H1 (cell line): ENCODE measurements around the gene CTIF. TPM values are rescaled to one million over a fixed set of nuclear protein-coding genes. Genes with fewer than 3 reads are reported as not detected.

Experiments used
- CTCF ChIA-PET: fragments of 300-600 bp; sonication (Branson Sonifier 250); formaldehyde crosslinking; loops from one replicate; lab custom pipeline; 2021; ENCODE audit not compliant: partially characterized antibody; lab: Charles Lee
- POLR2A ChIA-PET: fragments of 300-600 bp; sonication (Branson Sonifier 250); formaldehyde crosslinking; loops from one replicate; lab custom pipeline; 2021; ENCODE audit warnings: inconsistent platforms; ENCODE audit not compliant: partially characterized antibody; lab: Charles Lee
- DNase-seq, 2 experiments: peaks; one replicate each; pipeline versions ENCODE4 v3.0.0 to v3.0.0-alpha.2; 2010 to 2022; ENCODE audit warnings: low spot score in 2 of 2, low read depth in 1 of 2, mixed read lengths in 1 of 2
- FAIRE-seq: peaks from 2 replicates; lab custom pipeline; 2011; peaks lifted over from hg19 to GRCh38; lab: Jason Lieb, UNC
- H2AFZ ChIP-seq: 2 replicates; pipeline ENCODE4 v1.8.1; 2012; ENCODE audit warnings: low read length, inconsistent platforms
- H2AK5ac ChIP-seq: 2 replicates; pipeline ENCODE4 v1.6.1; 2013; ENCODE audit warnings: low read depth, low read length
- H2BK120ac ChIP-seq: replicated peaks from 2 replicates; pipeline ENCODE3; 2013; ENCODE audit warnings: low read depth, low read length, inconsistent platforms
- H2BK12ac ChIP-seq: 2 replicates; pipeline ENCODE4 v1.6.1; 2013; ENCODE audit warnings: low read depth, low read length
- H2BK15ac ChIP-seq: 2 replicates; pipeline ENCODE4 v1.6.1; 2013; ENCODE audit warnings: low read length
- H2BK20ac ChIP-seq: 2 replicates; pipeline ENCODE4 v1.6.1; 2013; ENCODE audit warnings: low read length
- H2BK5ac ChIP-seq: 2 replicates; pipeline ENCODE4 v1.6.1; 2013; ENCODE audit warnings: low read depth, low read length
- H3K14ac ChIP-seq: 2 replicates; pipeline ENCODE4 v1.6.1; 2013; ENCODE audit warnings: inconsistent platforms; ENCODE audit not compliant: insufficient read length
- H3K18ac ChIP-seq: 2 replicates; pipeline ENCODE4 v1.6.1; 2013; ENCODE audit warnings: low read length; ENCODE audit errors: extremely low read depth
- H3K23ac ChIP-seq: 2 replicates; pipeline ENCODE4 v1.6.1; 2013; ENCODE audit warnings: inconsistent platforms; ENCODE audit not compliant: insufficient read length
- H3K23me2 ChIP-seq: 2 replicates; pipeline ENCODE4 v1.6.1; 2013; ENCODE audit warnings: low read depth, low read length
- H3K27ac ChIP-seq: 2 replicates; pipeline ENCODE4 v1.6.1; 2011; ENCODE audit warnings: low read depth, low read length, inconsistent platforms
- H3K27me3 ChIP-seq, 4 experiments: replicated peaks in 1 of 4; 1 replicate in 1 of 4; 2 replicates in 3 of 4; pipeline versions ENCODE4 v1.6.1 to v1.8.1; 2011 to 2013; ENCODE audit warnings: low read length in 3 of 4, mild to moderate bottlenecking in 3 of 4, inconsistent platforms in 2 of 4, mixed read lengths in 2 of 4, moderate library complexity in 1 of 4; ENCODE audit not compliant: control insufficient read depth in 3 of 4, insufficient read depth in 3 of 4; ENCODE audit errors: extremely low read depth in 1 of 4
- H3K36me3 ChIP-seq, 4 experiments: 2 replicates each; pipeline versions ENCODE4 v1.6.1 to v1.8.1; 2011 to 2013; ENCODE audit warnings: mild to moderate bottlenecking in 4 of 4, low read length in 3 of 4, moderate library complexity in 2 of 4, control low read depth in 1 of 4, inconsistent platforms in 1 of 4; ENCODE audit not compliant: insufficient read depth in 4 of 4, control insufficient read depth in 2 of 4
- H3K4ac ChIP-seq: replicated peaks from 2 replicates; pipeline ENCODE3; 2013; ENCODE audit warnings: low read length, low read depth, mixed read lengths, inconsistent platforms; ENCODE audit not compliant: insufficient read length
- H3K4me1 ChIP-seq, 4 experiments: replicated peaks in 1 of 4; 1 replicate in 1 of 4; 2 replicates in 3 of 4; pipeline versions ENCODE4 v1.6.1 to v1.8.1; 2011 to 2013; ENCODE audit warnings: low read length in 3 of 4, inconsistent platforms in 2 of 4, mixed read lengths in 1 of 4; ENCODE audit not compliant: insufficient read depth in 4 of 4, control insufficient read depth in 3 of 4
- H3K4me2 ChIP-seq, 2 experiments: 2 replicates each; pipeline versions ENCODE4 v1.6.1 to v1.8.1; 2011 to 2013; ENCODE audit warnings: low read depth in 2 of 2, low read length in 2 of 2, control low read depth in 1 of 2, inconsistent platforms in 1 of 2, mild to moderate bottlenecking in 1 of 2; ENCODE audit not compliant: insufficient read depth in 1 of 2
- H3K4me3 ChIP-seq, 4 experiments: fragments of 200-600, 300-600 bp in 1 of 4; sonication (generic), shearing (Covaris generic), sonication (Bioruptor Twin) in 1 of 4; 2 replicates each; pipeline versions ENCODE4 v1.5.1 to v1.8.1; 2011 to 2016; ENCODE audit warnings: low read length in 4 of 4, low read depth in 3 of 4, control low read depth in 2 of 4, inconsistent platforms in 2 of 4, mild to moderate bottlenecking in 2 of 4, mixed read lengths in 1 of 4, moderate library complexity in 1 of 4; ENCODE audit not compliant: insufficient read depth in 2 of 4; ENCODE audit errors: extremely low read depth in 1 of 4
- H3K56ac ChIP-seq: replicated peaks from 2 replicates; pipeline ENCODE3; 2013; ENCODE audit warnings: low read depth, mild to moderate bottlenecking, mixed read lengths, low read length, inconsistent platforms; ENCODE audit not compliant: insufficient read length
- H3K79me1 ChIP-seq: 2 replicates; pipeline ENCODE4 v1.6.1; 2013; ENCODE audit warnings: low read depth, low read length, control low read depth
- H3K79me2 ChIP-seq, 2 experiments: 2 replicates each; pipeline versions ENCODE4 v1.6.1 to v1.8.1; 2012 to 2013; ENCODE audit warnings: low read length in 2 of 2, mild to moderate bottlenecking in 2 of 2, inconsistent platforms in 1 of 2; ENCODE audit not compliant: insufficient read depth in 2 of 2, control insufficient read depth in 1 of 2
- H3K9ac ChIP-seq, 4 experiments: replicated peaks in 1 of 4; 1 replicate in 1 of 4; 2 replicates in 3 of 4; pipeline versions ENCODE4 v1.6.1 to v1.8.1; 2011 to 2013; ENCODE audit warnings: low read depth in 3 of 4, low read length in 3 of 4, control low read depth in 2 of 4, mild to moderate bottlenecking in 2 of 4, moderate library complexity in 2 of 4, inconsistent platforms in 1 of 4; ENCODE audit errors: extremely low read depth in 1 of 4
- H3K9me3 ChIP-seq, 2 experiments: 2 replicates each; pipeline versions ENCODE4 v1.6.1 to v1.8.1; 2012 to 2013; ENCODE audit warnings: mild to moderate bottlenecking in 2 of 2, moderate library complexity in 2 of 2, control low read depth in 1 of 2, inconsistent platforms in 1 of 2, low read depth in 1 of 2, low read length in 1 of 2, mixed read lengths in 1 of 2; ENCODE audit not compliant: insufficient read depth in 2 of 2
- H4K20me1 ChIP-seq, 2 experiments: replicated peaks in 1 of 2; 2 replicates each; pipeline versions ENCODE3 to v1.8.1; 2011 to 2013; ENCODE audit warnings: inconsistent platforms in 2 of 2, low read length in 2 of 2, mild to moderate bottlenecking in 1 of 2; ENCODE audit not compliant: insufficient read depth in 2 of 2, control insufficient read depth in 1 of 2
- H4K5ac ChIP-seq: 2 replicates; pipeline ENCODE4 v1.6.1; 2013; ENCODE audit warnings: low read length, low read depth, mixed read lengths, inconsistent platforms; ENCODE audit not compliant: insufficient read length
- H4K8ac ChIP-seq: 2 replicates; pipeline ENCODE4 v1.8.0; 2013; ENCODE audit warnings: mild to moderate bottlenecking, moderate library complexity, low read length, inconsistent platforms; ENCODE audit not compliant: insufficient read depth; ENCODE audit errors: extremely low read depth
- H4K91ac ChIP-seq: replicated peaks from 2 replicates; pipeline ENCODE3; 2013; ENCODE audit warnings: low read length, mixed read lengths, inconsistent platforms; ENCODE audit not compliant: insufficient read length
- BRCA1 ChIP-seq: IDR thresholded peaks from 2 replicates; pipeline ENCODE4 v1.6.1; 2012; ENCODE audit warnings: low read depth, low read length, improper control_type of control experiment
- CEBPB ChIP-seq: IDR thresholded peaks from 2 replicates; pipeline ENCODE4 v1.6.1; 2012; ENCODE audit warnings: low read depth, low read length
- MAFK ChIP-seq: IDR thresholded peaks from 2 replicates; pipeline ENCODE4 v1.6.1; 2012; ENCODE audit warnings: low read depth, mild to moderate bottlenecking, improper control_type of control experiment, low read length
- POLR2A ChIP-seq, 2 experiments: IDR thresholded peaks; 1 replicate in 1 of 2; 2 replicates in 1 of 2; pipeline ENCODE4 v1.6.1; 2011; ENCODE audit warnings: low read depth in 2 of 2, low read length in 2 of 2, mild to moderate bottlenecking in 2 of 2; ENCODE audit errors: control extremely low read depth in 1 of 2
- SIN3A ChIP-seq, 2 experiments: IDR thresholded peaks in 1 of 2; conservative IDR thresholded peaks in 1 of 2; 2 replicates each; pipeline ENCODE4 v1.6.1; 2011 to 2012; ENCODE audit warnings: low read length in 2 of 2, improper control_type of control experiment in 1 of 2, low read depth in 1 of 2, mild to moderate bottlenecking in 1 of 2
- SIX5 ChIP-seq: IDR thresholded peaks from 2 replicates; pipeline ENCODE4 v1.6.1; 2011; ENCODE audit warnings: mild to moderate bottlenecking, low read depth, low read length
- SP1 ChIP-seq: IDR thresholded peaks from 2 replicates; pipeline ENCODE4 v1.6.1; 2011; ENCODE audit warnings: low read depth, low read length
- SP2 ChIP-seq: IDR thresholded peaks from 2 replicates; pipeline ENCODE4 v1.6.1; 2012; ENCODE audit warnings: mild to moderate bottlenecking, low read length, inconsistent platforms
- SRF ChIP-seq: IDR thresholded peaks from 2 replicates; pipeline ENCODE4 v1.6.1; 2011; ENCODE audit warnings: mild to moderate bottlenecking, low read depth, low read length, moderate library complexity
- SUZ12 ChIP-seq: fragments of 200-600 bp; sonication (generic); IDR thresholded peaks from 2 replicates; pipeline ENCODE4 v1.6.1; 2012; ENCODE audit warnings: mild to moderate bottlenecking, inconsistent platforms, low read length, moderate library complexity, mixed read lengths
- TCF12 ChIP-seq: IDR thresholded peaks from 2 replicates; pipeline ENCODE4 v1.6.1; 2011; ENCODE audit warnings: low read depth, mild to moderate bottlenecking, low read length
- USF2 ChIP-seq: IDR thresholded peaks from 2 replicates; pipeline ENCODE4 v1.6.1; 2011; ENCODE audit warnings: low read length, improper control_type of control experiment
- WGBS, 2 experiments: shearing (Covaris generic) in 1 of 2; methylation state at CpG; one replicate each; pipeline versions ENCODE4 v1.1.6 to v1.1.7; 2013 to 2015; ENCODE audit warnings: low lambda C conversion rate in 2 of 2, mixed read lengths in 2 of 2, inconsistent platforms in 1 of 2, low coverage in 1 of 2, missing lambda C conversion rate in 1 of 2; ENCODE audit not compliant: insufficient replicate concordance in 2 of 2, insufficient coverage in 1 of 2, insufficient read length in 1 of 2; ENCODE audit errors: extremely low coverage in 1 of 2, missing lambda C conversion rate in 1 of 2; 5-methylcytosine and 5-hydroxymethylcytosine counted together
- polyA plus RNA-seq, 7 experiments: library from polyadenylated mRNA; depleted of rRNA in 3 of 7; stranded (reverse) in 5 of 7; unstranded in 2 of 7; fragments of >200 nt in 5 of 7; fragments of 200-250 nt in 2 of 7; gene quantifications; 1 replicate in 5 of 7; 2 replicates in 1 of 7; 4 replicates in 1 of 7; pipeline versions ENCODE4 v1.2.1 to v1.2.3, GENCODE V29; 2011 to 2013; ENCODE audit warnings: missing spikeins in 2 of 7, mixed read lengths in 2 of 7
- total RNA-seq: library from RNA; stranded (reverse); fragmentation: NEBNext Ultra II Directional; extraction: Animal tissue kit (Norgen Biotek cat#: 25700); gene quantifications from 2 replicates; pipeline ENCODE4 v1.2.1, GENCODE V29; 2021

CTIF gene
- total and polyA plus RNA-seq, 2 of the 8 experiments (the other 6 are each of a cell fraction or from before 2014, with no cell fraction given), result 9.0 to 17.8 TPM

GRCh38 chr18:48862678-48863270, 323.9 kb downstream of the CTIF start:
- Histone ChIP-seq H3K4me2 (no peak overlapping the region), H3K9ac (no peak overlapping the region)

More at GRCh38 chr18:48862678-48863270, 323.9 kb downstream of the CTIF start:
- Histone ChIP-seq H4K91ac (no peak overlapping the region), H2BK5ac (no peak overlapping the region), H3K79me1 (no peaks in the 10 kb centered on the region), H2BK12ac (no peak overlapping the region), H3K4me3 (no peak overlapping the region), H3K79me2 (no peaks in the 10 kb centered on the region), H3K23me2 (no peaks in the 10 kb centered on the region), H4K8ac (peak overlapping the region; percentile 37; the same call in 1 of the 2 replicates), H2AK5ac (0 out of 2 replicates have a peak overlapping the region, but pooled peaks have one; percentile 47), H3K27ac (no peak overlapping the region), H2AFZ (no peak overlapping the region), H3K27me3 (no peaks in the 10 kb centered on the region), H3K9me3 (peaks cover 3% of the 10 kb centered on the region in 2 experiments; a peak in 2 of 4 replicates), H3K36me3 (no peaks in the 10 kb centered on the region), H3K4me1 (peaks cover 0 to 29% (median 22%) of the 10 kb centered on the region in 4 experiments; a peak in 6 of 7 replicates), H3K56ac (no peak overlapping the region), H3K18ac (no peak overlapping the region), H4K20me1 (no peaks in the 10 kb centered on the region), H2BK120ac (no peak overlapping the region), H4K5ac (no peak overlapping the region), H3K23ac (no peak overlapping the region), H2BK20ac (no peak overlapping the region), H2BK15ac (no peak overlapping the region), H3K4ac (no peak overlapping the region), H3K14ac (no peak overlapping the region)
- DNase-seq (no peak), FAIRE-seq (no peak)
- whole genome bisulfite sequencing, 2 experiments, result 91% methylated on average over 16 of the region's 22 CpGs; no CpG with 5 or more reads in 1 of the 2 experiments
- ChIA-PET CTCF (interaction anchor here (1.0 to 1.7 kb wide), 3 partner anchors 12 to 30 kb away, joined by 3 to 6 read pairs (median 4); no protein-coding TSS in a partner anchor), POLR2A (interaction anchor here (1.4 to 1.9 kb wide), 2 partner anchors 35 to 75 kb away, joined by 3 to 6 read pairs; no protein-coding TSS in a partner anchor)
- no peak for TF ChIP-seq MAFK
- no peak for TF ChIP-seq POLR2A (IDR thresholded peaks at IDR 0.05; ENCODE audit: control extremely low read depth in 1 of 2, low read depth in 2 of 2, low read length in 2 of 2)
- TF ChIP-seq SRF, result no peak
- TF ChIP-seq BRCA1, result no peak
- TF ChIP-seq SUZ12, result no peak
- no peak for TF ChIP-seq CEBPB
- no peak for TF ChIP-seq TCF12
- no peak for TF ChIP-seq SP2
- TF ChIP-seq SIN3A (conservative IDR thresholded peaks at IDR 0.05 in 1 of 2, IDR thresholded peaks at IDR 0.05 in 1 of 2; ENCODE audit: low read depth in 1 of 2, low read length in 2 of 2), result no peak
- no peak for TF ChIP-seq USF2
- TF ChIP-seq SP1, result no peak
- no peak for TF ChIP-seq SIX5
